HG02763 (cell line): ENCODE measurements around the gene GRM1.

Experiments used
- ATAC-seq: cut with Tn5 transposase; IDR thresholded peaks from one replicate; pipeline ENCODE4 v1.9.1; 2021; ENCODE audit warnings: mild to moderate bottlenecking, moderate library complexity; ENCODE audit not compliant: unreplicated experiment

GRM1 gene

DNA sequence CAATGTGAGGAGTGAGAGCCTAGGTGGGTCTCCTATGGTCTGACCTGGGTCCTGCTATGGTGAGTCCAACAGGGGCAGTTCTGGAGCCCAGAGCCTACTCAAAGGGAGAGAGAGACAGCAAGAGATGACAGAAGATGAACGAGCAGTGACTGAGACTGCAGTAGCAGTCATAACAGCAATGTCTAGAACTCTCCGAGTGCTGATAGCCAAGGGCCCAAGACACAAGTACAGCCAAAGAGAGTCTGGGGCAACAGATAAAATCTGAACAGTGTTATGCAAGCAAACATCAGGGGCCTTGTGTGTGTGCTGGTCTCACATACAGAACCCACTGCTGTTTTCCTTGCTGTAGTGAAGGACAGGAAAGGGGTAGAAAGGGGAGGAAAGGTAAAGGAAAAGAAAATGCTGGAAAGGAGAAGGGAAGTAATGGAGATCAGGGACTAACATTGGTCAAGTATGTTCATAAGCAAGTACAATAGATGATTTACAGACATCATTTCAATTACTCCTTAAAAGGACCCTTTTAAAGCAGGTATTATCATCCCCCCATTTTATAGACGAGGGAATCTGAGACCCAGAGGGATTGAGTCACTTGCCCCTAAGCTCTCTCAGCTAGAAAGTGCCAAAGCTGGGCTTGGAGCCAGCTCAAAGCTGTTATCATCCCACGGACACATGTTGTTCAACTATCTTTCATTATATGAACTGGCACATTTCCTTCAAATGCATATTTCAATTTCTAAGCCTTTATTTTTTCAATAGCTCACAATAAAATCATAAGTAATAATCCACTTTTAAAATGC lies 332.5 kb downstream of the GRM1 start:
- ATAC-seq = no peak

DNA sequence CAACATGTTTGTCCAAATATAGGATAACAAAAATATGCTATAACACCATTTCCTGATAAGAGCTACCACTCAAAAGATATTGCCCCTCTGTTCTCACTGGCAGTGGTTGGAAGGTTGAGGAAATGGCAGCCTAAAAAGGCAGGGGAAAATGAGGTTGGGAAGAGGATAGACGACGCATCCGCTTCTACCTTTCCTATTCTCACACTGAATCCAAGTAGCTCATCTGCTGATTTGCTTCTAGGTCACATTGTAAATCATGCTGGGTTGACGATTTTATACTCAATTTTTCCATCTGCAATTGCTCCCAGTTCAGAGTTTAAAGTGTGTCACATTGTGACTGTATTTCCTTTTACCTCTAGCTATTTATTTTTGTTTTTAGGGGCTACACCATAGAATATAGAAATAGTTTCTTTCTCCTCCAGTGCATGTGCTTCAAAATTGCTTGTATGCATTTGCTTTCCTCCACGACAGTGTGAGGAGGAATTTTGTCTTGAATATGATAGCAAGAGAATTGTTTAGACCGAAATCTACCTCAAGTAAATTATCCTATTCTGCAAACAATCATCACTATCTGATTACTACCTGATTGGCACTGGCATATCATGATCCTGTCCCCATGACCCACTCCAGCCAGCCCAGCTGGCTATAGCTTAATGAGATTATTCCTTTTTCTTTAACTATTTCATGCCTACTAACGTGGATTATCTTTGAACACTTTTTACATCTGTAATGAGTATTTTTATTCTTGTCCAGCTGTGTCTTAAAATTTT lies 335.2 kb downstream of the GRM1 start:
- ATAC-seq = no peak

DNA sequence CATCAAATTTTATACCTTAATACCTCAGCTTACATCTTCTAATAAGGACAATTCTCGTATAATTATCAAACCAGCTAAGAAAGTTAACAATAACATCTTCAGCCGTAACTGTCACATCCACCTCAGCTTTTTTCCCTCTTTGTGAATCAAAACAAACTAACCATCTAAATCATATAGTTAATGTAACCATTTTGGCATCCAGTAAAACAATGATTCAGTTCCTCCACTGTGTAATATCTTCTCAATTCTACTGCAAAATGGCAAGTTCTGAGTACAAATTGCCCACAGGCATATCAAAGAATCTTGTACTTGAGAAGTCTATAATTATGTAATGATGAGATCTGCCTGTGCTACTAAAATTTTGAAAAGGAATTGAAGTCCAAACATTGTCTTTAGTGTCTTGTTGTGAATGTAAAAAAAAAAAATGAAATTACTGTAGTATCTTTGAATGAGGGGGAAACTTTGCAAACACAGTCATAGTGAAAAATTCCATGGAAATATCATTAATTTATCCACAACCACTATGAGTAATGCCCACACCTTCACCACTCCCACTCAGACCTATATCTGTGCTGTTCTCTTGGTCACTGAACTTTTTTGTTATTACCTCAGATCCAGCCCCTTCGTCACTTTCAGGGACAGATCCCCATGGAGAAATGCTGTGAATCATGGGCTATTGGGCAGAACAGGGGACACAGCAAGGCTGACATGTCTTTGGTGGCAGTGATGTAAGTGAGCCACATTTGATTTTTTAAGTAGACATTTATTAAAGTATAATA lies 336.1 kb downstream of the GRM1 start:
- ATAC-seq = no peak

DNA sequence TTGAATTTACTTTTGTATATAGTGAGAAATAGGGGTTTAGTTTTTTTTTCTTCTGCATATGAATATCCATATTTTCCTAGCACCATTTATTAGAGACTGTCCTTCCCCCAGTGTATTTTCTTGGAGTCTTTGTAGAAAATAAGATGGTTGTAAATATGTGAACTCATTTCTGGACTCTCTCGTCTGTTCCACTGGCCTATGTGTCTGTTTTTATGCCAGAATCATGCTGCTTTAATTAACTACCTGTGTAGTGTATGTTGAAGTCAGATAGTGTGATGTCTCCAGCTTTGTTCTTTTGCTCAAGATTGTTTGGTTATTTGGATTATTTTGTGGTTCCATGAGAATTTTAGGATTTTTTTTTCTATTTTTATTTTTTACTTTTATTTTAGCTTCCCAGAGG lies 338.2 kb downstream of the GRM1 start:
- ATAC-seq = no peak

DNA sequence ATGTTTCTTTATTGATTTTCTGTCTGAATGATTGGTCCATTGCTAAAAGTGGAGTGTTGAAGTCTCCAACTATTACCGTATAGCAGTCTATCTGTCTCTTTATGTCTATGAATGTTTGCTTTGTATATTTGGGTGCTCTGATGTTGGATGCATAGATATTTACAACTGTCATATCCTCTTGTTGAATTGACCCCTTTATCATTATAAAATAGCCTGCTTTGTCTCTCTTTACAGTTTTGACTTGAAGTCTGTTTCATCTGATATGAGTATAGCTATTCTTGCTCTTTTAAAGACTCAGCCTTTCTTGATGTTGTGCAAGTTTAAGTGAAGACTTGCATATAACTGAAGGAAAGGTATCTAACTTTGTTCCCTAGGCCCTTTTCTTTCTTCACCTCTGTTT lies 341.0 kb downstream of the GRM1 start:
- ATAC-seq = no peak

DNA sequence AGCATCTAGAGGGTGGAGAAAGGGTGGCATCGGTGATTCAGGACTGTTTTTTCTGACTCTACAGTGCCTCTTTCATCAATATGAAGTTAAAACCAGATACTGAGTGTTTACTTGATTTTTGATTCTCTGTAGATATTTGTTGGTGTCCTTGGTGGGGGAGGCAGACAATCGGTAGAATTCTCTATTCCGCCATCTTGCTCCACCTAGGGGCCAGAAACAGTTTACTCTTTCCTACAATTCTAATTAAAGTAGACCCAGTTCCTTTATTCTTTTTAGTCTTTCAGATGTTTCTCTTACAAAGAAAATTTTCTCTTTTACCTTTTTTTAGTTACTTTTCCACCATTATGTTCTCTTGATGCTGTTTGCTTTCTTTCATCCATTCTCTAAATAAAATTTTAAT lies 352.6 kb downstream of the GRM1 start:
- ATAC-seq = no peak

DNA sequence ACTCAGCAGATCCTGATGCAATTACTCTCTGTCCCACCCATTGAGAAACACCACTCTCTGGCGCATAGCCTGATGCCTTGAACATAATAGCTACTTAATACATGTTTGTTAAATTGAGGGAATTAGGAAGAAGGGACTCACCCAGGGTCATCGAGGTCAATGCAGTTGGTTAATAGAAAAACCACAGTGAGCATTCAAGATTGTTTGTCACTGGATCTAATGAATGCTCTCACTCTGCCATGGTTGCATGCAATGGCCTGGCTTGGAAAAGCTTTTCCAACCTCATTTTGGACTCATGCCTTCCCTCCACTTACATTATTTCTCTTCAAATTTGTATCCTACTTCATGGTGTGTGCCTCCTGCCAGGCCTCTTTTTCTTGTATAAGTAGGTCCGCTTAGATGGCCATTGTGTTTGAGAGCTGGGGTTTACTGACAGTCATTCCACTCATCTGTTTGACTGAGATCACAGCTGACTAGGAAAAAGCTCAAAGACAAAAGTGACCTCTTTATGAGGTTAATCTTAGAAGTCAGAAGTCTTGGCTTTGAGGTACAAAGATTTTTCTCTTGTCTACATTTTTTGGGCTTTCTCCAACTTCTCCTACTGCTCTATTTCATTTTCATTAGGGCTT lies 360.0 kb downstream of the GRM1 start:
- no peak for ATAC-seq

DNA sequence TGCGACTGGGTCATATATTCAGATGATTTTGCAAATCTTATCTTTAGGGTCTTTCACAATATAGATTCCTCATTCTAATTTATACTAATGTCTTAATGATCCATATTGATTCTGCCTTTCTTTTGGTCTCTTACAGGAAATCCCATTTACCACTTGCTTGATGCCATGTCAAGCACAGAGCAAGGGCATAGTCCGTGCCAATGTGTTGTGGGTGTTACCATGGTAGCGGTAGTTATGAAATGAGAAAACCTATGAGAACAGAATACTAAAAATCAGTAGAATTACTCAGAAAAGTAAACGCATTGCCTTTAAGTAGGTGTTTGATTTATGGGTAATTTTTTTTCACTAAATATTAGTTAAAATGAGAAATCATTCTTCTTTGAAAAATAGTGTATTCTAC lies 360.9 kb downstream of the GRM1 start:
- ATAC-seq = no peak

DNA sequence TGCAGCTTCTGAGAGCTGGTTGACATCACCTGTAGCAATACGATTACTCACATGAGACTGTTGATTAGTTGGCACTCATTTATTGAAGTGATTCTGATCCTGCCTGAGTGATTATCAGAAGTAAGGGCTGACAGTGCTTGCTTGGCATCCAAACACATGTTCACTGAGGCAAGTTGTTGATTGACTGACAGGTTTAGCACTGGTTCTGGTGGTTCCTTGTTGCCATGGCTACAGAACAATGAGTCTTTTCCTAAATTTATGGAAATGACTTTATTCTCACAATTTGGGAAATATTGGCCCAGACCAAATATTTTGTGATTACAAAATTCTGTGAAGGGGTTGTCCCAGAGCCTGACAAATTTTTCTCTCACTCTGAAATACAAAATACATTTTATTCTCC lies 368.8 kb downstream of the GRM1 start:
- no peak for ATAC-seq

DNA sequence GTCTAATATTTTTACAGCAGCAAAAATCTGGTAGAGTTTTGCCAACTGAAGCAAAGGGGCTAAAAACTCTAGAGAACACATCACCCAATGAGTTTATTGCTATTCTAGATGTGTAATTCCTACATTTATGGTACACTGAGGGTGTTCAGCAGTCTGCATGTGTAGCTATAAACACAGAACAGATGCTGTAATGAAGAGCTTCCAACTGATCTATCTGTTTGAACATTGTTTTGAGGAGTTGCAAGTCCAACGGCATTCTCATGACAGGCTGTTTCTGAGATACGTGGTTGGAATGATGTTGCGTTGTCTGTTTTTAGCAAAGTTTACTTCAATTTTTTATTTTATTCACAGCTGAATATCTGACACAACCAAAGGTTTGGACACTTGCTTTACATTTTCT lies 373.6 kb downstream of the GRM1 start:
- no peak for ATAC-seq

DNA sequence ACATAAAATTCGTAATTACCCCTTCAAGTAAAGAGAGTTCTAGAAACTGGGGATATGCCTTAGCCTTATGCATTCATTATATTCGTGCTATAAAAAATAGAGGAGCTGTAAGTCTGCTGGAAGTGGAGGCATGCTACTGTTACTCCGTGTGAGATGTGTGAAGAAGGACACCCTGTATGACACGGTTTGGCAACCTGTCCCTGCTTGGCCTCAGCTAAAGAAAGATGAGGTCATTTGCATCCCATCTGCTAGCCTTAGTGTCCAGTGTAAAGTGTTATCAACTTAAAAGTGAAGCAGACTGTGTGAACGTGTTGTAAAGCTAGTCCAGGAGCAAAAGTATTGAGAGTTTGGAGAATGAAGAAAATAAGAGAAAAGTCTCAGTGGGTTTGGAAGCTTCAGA lies 379.7 kb downstream of the GRM1 start:
- no peak for ATAC-seq

DNA sequence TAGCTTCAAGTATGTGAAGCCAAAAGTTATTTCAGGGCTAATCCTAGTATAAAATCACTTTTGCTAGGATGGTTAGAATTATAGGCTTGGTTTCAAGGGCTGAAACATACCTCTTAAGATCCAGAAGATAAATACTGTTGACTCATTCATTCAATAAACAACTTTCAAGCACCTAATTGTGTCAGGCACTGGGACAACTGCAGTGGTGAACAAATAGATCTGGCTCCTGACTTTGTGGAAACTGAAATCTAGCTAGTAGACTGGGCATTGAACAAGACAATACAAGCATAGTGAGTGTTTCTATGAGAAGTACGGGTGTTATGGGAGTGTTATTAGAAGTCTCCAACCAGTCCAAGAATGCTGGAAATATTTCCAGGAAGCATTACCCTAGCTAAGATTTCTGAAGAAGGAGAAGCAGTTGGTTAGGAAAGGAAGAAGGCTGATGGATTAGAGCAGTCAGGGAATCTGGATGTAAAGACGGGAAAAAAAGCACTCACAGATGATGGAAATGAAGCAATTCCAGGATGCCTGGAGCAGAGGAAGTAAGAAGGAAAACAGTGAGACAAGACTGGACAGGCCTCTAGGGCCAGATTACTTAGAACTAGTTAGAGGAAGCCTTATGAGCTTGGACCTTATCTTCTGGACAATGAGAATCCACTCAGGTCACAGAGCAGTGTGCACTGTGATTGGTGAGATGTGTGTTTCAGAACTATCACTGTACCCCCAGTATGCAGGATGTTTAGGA lies 382.2 kb downstream of the GRM1 start:
- ATAC-seq = no peak

DNA sequence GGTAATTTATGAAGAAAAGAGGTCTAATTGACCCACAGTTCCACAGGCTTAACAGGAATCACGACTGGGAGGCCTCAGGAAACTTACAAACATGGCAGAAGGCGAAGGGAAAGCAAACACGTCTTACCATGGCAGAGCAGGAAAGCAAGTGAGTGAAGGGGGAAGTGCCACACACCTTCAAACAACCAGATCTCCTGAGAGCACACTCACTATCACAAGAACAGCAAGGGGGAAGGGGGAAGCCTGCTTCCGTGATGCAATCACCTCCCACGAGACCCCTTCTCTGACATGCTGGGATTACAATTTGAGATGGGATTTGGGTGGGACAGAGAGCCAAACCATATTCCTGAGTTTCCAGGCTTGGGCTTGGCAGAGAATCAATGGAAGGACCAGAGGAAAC lies 390.7 kb downstream of the GRM1 start:
- no peak for ATAC-seq

DNA sequence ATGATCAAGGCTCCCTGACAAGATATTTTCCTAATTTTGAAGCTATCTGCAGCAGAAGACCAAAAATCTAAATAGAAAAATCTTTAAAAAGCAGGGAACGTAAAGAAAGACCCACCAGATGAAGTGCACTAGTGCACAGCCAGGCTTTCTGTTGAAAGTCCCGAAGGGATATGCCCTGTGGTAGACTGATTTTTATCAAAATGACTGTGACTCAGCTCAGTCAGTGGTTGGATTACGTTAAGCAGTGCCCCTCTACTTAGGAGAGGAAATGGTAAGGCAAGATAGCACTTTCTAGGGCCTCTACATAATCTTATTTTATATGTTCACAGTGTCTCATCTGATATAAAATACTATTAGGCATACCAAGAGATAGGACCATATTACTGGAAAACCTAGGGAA lies 391.4 kb downstream of the GRM1 start:
- no peak for ATAC-seq

DNA sequence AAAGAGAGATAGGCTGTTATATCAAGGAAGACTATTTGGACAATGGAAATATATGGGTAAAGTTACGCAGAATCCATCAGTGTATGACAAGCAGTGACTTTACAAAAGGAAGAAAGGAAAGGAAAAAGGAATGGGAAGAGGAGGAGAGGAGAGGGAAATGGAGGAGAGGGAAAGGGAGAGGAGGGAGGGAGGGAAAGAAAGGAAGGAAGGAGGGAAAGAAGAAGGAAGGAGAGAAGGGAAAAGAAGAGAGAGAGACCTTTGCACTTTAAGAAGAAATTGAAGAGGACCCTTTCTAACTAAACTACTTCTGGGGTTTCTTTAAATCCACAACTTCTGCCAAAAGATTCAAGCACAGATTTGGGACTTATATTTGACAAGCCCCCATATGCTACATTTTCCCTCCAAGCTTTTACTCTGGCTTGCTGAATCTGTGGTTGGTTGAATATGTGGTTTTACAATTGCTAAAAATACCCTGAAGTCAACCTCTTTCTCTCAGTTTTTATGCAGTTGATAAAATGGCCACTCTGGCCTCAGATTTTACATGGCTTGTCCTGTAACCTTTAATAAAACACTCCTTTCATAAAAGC lies 394.0 kb downstream of the GRM1 start:
- no peak for ATAC-seq

DNA sequence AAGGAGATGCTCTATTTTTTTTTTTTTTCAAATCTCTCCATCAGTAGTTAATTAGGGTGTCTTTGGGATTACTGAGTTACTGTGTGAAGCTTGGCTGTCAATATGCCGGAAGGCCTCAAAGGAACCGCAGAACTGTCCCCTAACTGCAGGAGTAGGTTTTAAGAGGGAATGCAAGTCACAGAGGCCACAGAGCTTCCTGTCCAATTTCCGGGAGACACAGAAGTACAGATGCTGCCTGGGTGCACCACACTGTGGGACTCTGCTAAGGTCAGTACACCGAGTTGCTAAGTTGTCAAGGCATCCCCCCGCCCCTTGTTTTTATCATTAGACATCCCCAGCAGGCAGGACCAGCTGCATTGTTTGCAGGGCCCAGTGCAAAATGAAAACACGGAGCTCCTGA lies 394.6 kb downstream of the GRM1 start:
- no peak for ATAC-seq

DNA sequence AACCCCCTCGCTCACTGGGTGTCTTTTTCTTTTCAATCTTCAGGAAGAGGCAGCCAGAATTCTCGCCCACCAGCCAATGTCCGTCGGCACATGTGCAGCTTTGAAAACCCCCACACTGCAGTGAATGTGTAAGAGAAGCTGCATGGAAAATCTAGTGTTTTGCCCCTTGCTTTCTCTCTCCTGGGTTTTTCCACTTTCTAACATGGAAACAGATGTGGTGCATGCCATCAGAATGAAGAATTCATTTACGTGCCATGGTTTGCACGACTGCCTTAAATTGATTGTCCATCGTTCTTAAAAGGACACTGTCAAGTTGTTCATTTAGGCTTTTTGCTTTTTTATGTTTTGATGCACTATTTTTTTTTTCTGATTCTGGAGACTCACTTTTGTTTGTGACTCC lies 397.7 kb downstream of the GRM1 start:
- ATAC-seq = no peak

DNA sequence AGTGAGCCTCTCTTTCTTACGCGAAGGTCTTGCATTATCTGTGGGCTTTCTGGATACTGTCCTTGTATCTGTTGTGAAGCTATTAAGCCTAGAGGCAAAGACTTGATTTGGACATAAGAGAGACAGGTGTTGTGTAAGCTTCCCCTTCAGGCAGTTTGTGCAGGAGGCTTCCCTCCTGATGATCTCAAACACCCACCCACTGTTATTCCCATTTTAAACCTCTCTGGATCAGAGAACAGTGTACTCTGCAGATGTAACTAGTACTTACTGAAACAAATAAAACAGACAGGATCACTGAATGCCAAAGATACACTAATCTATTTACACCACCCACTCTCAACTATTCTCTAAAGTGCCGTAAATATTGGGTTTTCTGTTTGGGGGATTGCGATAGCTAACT lies 401.0 kb downstream of the GRM1 start:
- no peak for ATAC-seq

DNA sequence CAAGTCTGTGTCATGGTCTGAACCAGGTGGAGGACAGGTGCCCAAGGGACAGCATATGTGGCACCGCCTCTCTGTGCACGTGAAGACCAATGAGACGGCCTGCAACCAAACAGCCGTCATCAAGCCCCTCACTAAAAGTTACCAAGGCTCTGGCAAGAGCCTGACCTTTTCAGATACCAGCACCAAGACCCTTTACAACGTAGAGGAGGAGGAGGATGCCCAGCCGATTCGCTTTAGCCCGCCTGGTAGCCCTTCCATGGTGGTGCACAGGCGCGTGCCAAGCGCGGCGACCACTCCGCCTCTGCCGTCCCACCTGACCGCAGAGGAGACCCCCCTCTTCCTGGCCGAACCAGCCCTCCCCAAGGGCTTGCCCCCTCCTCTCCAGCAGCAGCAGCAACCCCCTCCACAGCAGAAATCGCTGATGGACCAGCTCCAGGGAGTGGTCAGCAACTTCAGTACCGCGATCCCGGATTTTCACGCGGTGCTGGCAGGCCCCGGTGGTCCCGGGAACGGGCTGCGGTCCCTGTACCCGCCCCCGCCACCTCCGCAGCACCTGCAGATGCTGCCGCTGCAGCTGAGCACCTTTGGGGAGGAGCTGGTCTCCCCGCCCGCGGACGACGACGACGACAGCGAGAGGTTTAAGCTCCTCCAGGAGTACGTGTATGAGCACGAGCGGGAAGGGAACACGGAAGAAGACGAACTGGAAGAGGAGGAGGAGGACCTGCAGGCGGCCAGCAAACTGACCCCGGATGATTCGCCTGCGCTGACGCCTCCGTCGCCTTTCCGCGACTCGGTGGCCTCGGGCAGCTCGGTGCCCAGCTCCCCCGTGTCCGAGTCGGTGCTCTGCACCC lies 405.2 kb downstream of the GRM1 start:
- ATAC-seq = no peak
